Glomerular visceral epithelial cell (primary cell): Measurements from ENCODE around the gene RSPH4A.
"Not testable (repeated sequence)": the region's sequence is repeated elsewhere in the genome, so short reads cannot be mapped to it uniquely, and the experiment has no call there.

Experiments
- DNase-seq: peaks from one replicate; pipeline ENCODE4 v3.0.0-alpha.2; 2016; ENCODE audit errors: extremely low spot score

Gene RSPH4A

GRCh38 chr6:116615937-116616736 lies at the start of gene RSPH4A:
RSPH4A (plus strand) TSS chr6:116616479; CDS start chr6:116616624, 145 bp downstream.
- DNase-seq: peak; percentile 93

GRCh38 chr6:116568111-116568510 lies 48.2 kb upstream of the RSPH4A start:
- DNase-seq: no peak

GRCh38 chr6:116568821-116569755 lies 47.2 kb upstream of the RSPH4A start:
- DNase-seq: no peak

- DNase-seq: peak; percentile 99
Observed at GRCh38 chr6:116570856-116571682, 45.2 kb upstream of the RSPH4A start, which contains the start of gene RWDD1. RWDD1 (plus strand) TSS chr6:116571504; CDS start chr6:116571583, 79 bp downstream.

- DNase-seq: no peak
Observed at GRCh38 chr6:116571683-116572000, 44.6 kb upstream of the RSPH4A start.

- peak; percentile 34 for DNase-seq
Observed at GRCh38 chr6:116572162-116572561, 44.1 kb upstream of the RSPH4A start.

GRCh38 chr6:116575227-116575626 lies 41.1 kb upstream of the RSPH4A start:
- DNase-seq: no peak

- no peak for DNase-seq
Observed at GRCh38 chr6:116577486-116577885, 38.8 kb upstream of the RSPH4A start.

- no peak for DNase-seq
Observed at GRCh38 chr6:116578335-116578734, 37.9 kb upstream of the RSPH4A start.

GRCh38 chr6:116579143-116579542 lies 37.1 kb upstream of the RSPH4A start:
- no peak for DNase-seq

- no peak for DNase-seq
Observed at GRCh38 chr6:116580198-116580597, 36.1 kb upstream of the RSPH4A start.

GRCh38 chr6:116586276-116586675 lies 30.0 kb upstream of the RSPH4A start:
- DNase-seq: no peak

- no peak for DNase-seq
Observed at GRCh38 chr6:116586738-116587137, 29.5 kb upstream of the RSPH4A start.

GRCh38 chr6:116595247-116595646 lies 21.0 kb upstream of the RSPH4A start:
- DNase-seq: no peak

- no peak for DNase-seq
Observed at GRCh38 chr6:116596815-116597214, 19.5 kb upstream of the RSPH4A start.

- DNase-seq: not testable (repeated sequence)
Observed at GRCh38 chr6:116603916-116604315, 12.4 kb upstream of the RSPH4A start.

GRCh38 chr6:116604868-116605267 lies 11.4 kb upstream of the RSPH4A start:
- not testable (repeated sequence) for DNase-seq

- DNase-seq: no peak
Observed at GRCh38 chr6:116605935-116606334, 10.3 kb upstream of the RSPH4A start.

- DNase-seq: no peak
Observed at GRCh38 chr6:116611056-116611455, 5.2 kb upstream of the RSPH4A start.

GRCh38 chr6:116616737-116617053 lies 416 bp downstream of the RSPH4A start:
- DNase-seq: peak; percentile 7

GRCh38 chr6:116624036-116624805 lies 7.9 kb downstream of the RSPH4A start:
- DNase-seq: peak; percentile 9
